Mammary epithelial cell (primary cell): ENCODE data around the gene OPRM1.

Experiments
- EZH2 ChIP-seq: IDR thresholded peaks from 2 replicates; pipeline ENCODE4 v1.6.1; 2012; ENCODE audit warnings: low read length, inconsistent platforms, borderline replicate concordance
- TF ChIP-seq, protein P1 (sequence below), 2 donors: IDR thresholded peaks in 1 of 2; conservative IDR thresholded peaks in 1 of 2; 2 replicates each; pipeline ENCODE4 v1.5.1; 2011 to 2012; ENCODE audit warnings: inconsistent platforms in 2 of 2, low read length in 2 of 2, mild to moderate bottlenecking in 2 of 2, control low read depth in 1 of 2, low read depth in 1 of 2; ENCODE audit not compliant: insufficient read depth in 1 of 2; ENCODE audit errors: extremely low read depth in 1 of 2

DNA sequence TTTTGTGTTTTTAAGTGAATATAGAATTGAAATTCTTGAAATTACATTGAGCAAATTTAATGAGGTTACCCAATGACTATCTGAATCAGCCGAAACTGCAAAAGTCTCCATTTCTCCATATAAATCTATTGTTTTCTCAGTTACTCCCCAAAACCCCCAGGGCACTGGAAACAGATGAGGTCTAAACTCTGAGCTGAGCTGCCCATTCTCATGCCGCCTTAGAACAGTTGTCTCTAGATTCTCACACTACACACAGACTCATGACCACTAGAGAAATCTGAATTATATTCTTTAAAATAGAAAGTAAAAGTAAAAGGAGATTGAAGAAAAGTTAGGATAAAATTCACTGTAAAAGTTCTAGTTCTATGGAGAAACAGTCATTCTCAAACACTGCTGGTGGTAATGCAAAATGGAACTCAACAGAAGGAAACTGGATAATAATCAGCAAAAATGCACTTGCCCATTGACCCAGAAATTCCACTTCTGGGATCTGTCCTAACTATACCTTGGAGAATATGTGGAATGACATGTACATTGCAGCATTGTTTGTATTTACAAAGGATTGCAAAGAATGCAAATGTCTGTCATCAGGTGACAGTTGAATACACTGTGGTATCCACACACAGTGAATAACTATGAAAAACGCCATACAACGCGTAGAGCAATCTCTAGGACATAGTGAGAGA, 192.0 kb downstream of the OPRM1 start:
- TF ChIP-seq, protein P1, sequence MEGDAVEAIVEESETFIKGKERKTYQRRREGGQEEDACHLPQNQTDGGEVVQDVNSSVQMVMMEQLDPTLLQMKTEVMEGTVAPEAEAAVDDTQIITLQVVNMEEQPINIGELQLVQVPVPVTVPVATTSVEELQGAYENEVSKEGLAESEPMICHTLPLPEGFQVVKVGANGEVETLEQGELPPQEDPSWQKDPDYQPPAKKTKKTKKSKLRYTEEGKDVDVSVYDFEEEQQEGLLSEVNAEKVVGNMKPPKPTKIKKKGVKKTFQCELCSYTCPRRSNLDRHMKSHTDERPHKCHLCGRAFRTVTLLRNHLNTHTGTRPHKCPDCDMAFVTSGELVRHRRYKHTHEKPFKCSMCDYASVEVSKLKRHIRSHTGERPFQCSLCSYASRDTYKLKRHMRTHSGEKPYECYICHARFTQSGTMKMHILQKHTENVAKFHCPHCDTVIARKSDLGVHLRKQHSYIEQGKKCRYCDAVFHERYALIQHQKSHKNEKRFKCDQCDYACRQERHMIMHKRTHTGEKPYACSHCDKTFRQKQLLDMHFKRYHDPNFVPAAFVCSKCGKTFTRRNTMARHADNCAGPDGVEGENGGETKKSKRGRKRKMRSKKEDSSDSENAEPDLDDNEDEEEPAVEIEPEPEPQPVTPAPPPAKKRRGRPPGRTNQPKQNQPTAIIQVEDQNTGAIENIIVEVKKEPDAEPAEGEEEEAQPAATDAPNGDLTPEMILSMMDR (conservative IDR thresholded peaks at IDR 0.05 in 1 of 2, IDR thresholded peaks at IDR 0.05 in 1 of 2; ENCODE audit: extremely low read depth in 1 of 2, insufficient read depth in 1 of 2, low read depth in 1 of 2, low read length in 2 of 2) = no peak
- TF ChIP-seq EZH2 = no peak
